HG03196 (cell line): Measurements from ENCODE around the gene SPG11.
A peak's percentile ranks its signal among the peaks of the same experiment; 100 is the strongest.
"Not testable (repeated sequence)": the region's sequence is repeated elsewhere in the genome, so short reads cannot be mapped to it uniquely, and the experiment has no call there.

ENCODE experiments used
- ATAC-seq: cut with Tn5 transposase; IDR thresholded peaks from one replicate; pipeline ENCODE4 v1.9.1; 2021; ENCODE audit not compliant: unreplicated experiment

SPG11 gene

GRCh38 chr15:44565387-44566154, 97.9 kb downstream of the SPG11 start:
- no peak for ATAC-seq

- not testable (repeated sequence) for ATAC-seq
These were observed 102.5 kb downstream of the SPG11 start for GRCh38 chr15:44560926-44561325.

GRCh38 chr15:44554934-44555723, 108.3 kb downstream of the SPG11 start:
- ATAC-seq, result no peak

- no peak for ATAC-seq
These were observed 112.7 kb downstream of the SPG11 start for GRCh38 chr15:44550734-44551133.

GRCh38 chr15:44550256-44550655, 113.2 kb downstream of the SPG11 start:
- no peak for ATAC-seq

GRCh38 chr15:44549152-44549551, 114.3 kb downstream of the SPG11 start:
- not testable (repeated sequence) for ATAC-seq

GRCh38 chr15:44545913-44546802, 117.3 kb downstream of the SPG11 start:
- peak; percentile 71 for ATAC-seq

GRCh38 chr15:44544745-44545144, 118.7 kb downstream of the SPG11 start:
- not testable (repeated sequence) for ATAC-seq

GRCh38 chr15:44542596-44542995, 120.9 kb downstream of the SPG11 start:
- ATAC-seq, result no peak

- ATAC-seq, result no peak
These were observed 122.0 kb downstream of the SPG11 start for GRCh38 chr15:44541282-44541958.

GRCh38 chr15:44537735-44538240, 125.7 kb downstream of the SPG11 start:
- ATAC-seq, result no peak

- ATAC-seq, result peak; percentile 83
These were observed 126.3 kb downstream of the SPG11 start, which contains the start of gene EIF3J for GRCh38 chr15:44536962-44537734. Gene EIF3J (plus strand): TSS chr15:44537147. CDS start chr15:44537195, 48 bp downstream.

GRCh38 chr15:44536302-44536961, 127.0 kb downstream of the SPG11 start:
- ATAC-seq, result peak; percentile 64

- ATAC-seq, result peak; percentile 9
These were observed 127.8 kb downstream of the SPG11 start for GRCh38 chr15:44535523-44536301.

- ATAC-seq, result no peak
These were observed 128.4 kb downstream of the SPG11 start for GRCh38 chr15:44535092-44535491.

GRCh38 chr15:44532689-44533088, 130.8 kb downstream of the SPG11 start:
- no peak for ATAC-seq

GRCh38 chr15:44532275-44532674, 131.2 kb downstream of the SPG11 start:
- not testable (repeated sequence) for ATAC-seq

- no peak for ATAC-seq
These were observed 132.8 kb downstream of the SPG11 start for GRCh38 chr15:44530653-44531052.
